GM19238 (cell line): ENCODE data around the gene VTI1B.
A peak's percentile ranks its signal among the peaks of the same experiment; 100 is the strongest.
"Not testable (repeated sequence)": the region's sequence is repeated elsewhere in the genome, so short reads cannot be mapped to it uniquely, and the experiment has no call there.

Experiments used
- DNase-seq: peaks from one replicate; pipeline ENCODE4 v3.0.0; 2011; ENCODE audit warnings: low spot score; ENCODE audit not compliant: insufficient read length

The VTI1B gene

GRCh38 chr14:67674480-67675218, at the start of gene VTI1B:
TSS of gene VTI1B (minus strand) at chr14:67674632. CDS start at chr14:67674489, 143 bp downstream.
- peak; percentile 80 for DNase-seq

GRCh38 chr14:67722293-67722692, 47.9 kb upstream of the VTI1B start:
- DNase-seq = no peak

- no peak for DNase-seq
Measured at GRCh38 chr14:67721875-67722274, 47.4 kb upstream of the VTI1B start.

GRCh38 chr14:67719866-67720265, 45.4 kb upstream of the VTI1B start:
- DNase-seq = no peak

GRCh38 chr14:67719385-67719784, 45.0 kb upstream of the VTI1B start:
- DNase-seq = not testable (repeated sequence)

GRCh38 chr14:67718265-67718664, 43.8 kb upstream of the VTI1B start:
- no peak for DNase-seq

GRCh38 chr14:67717048-67717447, 42.6 kb upstream of the VTI1B start:
- DNase-seq = no peak

GRCh38 chr14:67710209-67710608, 35.8 kb upstream of the VTI1B start:
- DNase-seq = no peak

- not testable (repeated sequence) for DNase-seq
Measured at GRCh38 chr14:67709796-67710195, 35.4 kb upstream of the VTI1B start.

GRCh38 chr14:67709346-67709745, 34.9 kb upstream of the VTI1B start:
- DNase-seq = not testable (repeated sequence)

- no peak for DNase-seq
Measured at GRCh38 chr14:67705211-67705610, 30.8 kb upstream of the VTI1B start.

- DNase-seq = peak; percentile 37
Measured at GRCh38 chr14:67704484-67705089, 30.2 kb upstream of the VTI1B start.

- no peak for DNase-seq
Measured at GRCh38 chr14:67703997-67704396, 29.6 kb upstream of the VTI1B start.

- not testable (repeated sequence) for DNase-seq
Measured at GRCh38 chr14:67701492-67701891, 27.1 kb upstream of the VTI1B start, which contains the start of gene RDH12. TSS of gene RDH12 (plus strand) at chr14:67701886. CDS start at chr14:67722643, 20,757 bp downstream.

- DNase-seq = no peak
Measured at GRCh38 chr14:67698179-67698578, 23.7 kb upstream of the VTI1B start.

- DNase-seq = no peak
Measured at GRCh38 chr14:67697006-67697405, 22.6 kb upstream of the VTI1B start.

- peak; percentile 76 for DNase-seq
Measured at GRCh38 chr14:67695394-67695949, 21.0 kb upstream of the VTI1B start, which contains the start of gene RDH11. TSS of gene RDH11 (minus strand) at chr14:67695764. CDS start at chr14:67695703, 61 bp downstream.

- peak; percentile 74 for DNase-seq
Measured at GRCh38 chr14:67694791-67695393, 20.5 kb upstream of the VTI1B start.

GRCh38 chr14:67690011-67690410, 15.6 kb upstream of the VTI1B start:
- DNase-seq = no peak

- no peak for DNase-seq
Measured at GRCh38 chr14:67683842-67684241, 9.4 kb upstream of the VTI1B start.

GRCh38 chr14:67680941-67681340, 6.5 kb upstream of the VTI1B start:
- DNase-seq = no peak

GRCh38 chr14:67680121-67680602, 5.7 kb upstream of the VTI1B start:
- DNase-seq = peak; percentile 39
